Measurements from ENCODE around the gene NUB1.

The NUB1 gene

DNA sequence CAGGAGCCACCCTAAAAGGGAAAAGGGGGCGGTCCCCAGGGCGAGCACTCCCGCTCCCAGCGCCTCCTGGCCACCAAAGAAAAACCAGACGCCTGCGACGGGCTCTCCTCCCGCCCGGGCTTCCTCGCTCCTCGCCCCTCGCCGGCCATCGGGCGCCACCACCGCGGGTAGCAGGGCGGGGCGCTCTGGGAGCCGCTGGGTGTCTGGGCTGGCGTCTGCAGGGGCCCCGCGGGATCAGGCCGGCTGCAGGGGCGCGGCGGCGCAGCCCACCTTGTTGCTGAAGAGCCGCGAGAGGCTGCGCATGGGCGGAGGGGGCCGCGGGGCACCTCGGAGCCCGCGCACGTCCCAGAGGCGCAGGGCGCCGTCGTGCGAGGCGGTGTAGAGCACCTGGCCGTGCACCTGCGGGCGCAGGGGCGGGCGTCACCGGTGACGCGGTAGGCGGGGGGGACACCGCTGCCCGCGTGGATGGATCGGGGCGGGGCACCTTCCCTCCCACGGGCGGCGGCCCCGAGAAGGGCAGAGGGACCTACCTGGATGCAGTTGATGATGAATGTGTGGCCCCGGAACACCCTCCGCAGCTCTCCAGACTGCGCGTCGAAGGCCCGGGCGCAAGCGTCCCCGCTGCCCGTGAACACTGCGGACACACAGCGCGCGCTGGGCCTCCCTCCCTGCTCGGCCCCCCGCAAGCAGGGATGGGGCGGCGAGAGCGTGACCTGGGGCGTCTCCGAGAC lies 39.9 kb downstream of the NUB1 start:
- TF ChIP-seq ZNF274 (IDR thresholded peaks at IDR 0.05; ENCODE audit: low read depth, low read length) = no peak
- H3K4me3 ChIP-seq (ENCODE audit: low read length) = peak overlapping the region; percentile 9; the same call in 1 of the 2 replicates

DNA sequence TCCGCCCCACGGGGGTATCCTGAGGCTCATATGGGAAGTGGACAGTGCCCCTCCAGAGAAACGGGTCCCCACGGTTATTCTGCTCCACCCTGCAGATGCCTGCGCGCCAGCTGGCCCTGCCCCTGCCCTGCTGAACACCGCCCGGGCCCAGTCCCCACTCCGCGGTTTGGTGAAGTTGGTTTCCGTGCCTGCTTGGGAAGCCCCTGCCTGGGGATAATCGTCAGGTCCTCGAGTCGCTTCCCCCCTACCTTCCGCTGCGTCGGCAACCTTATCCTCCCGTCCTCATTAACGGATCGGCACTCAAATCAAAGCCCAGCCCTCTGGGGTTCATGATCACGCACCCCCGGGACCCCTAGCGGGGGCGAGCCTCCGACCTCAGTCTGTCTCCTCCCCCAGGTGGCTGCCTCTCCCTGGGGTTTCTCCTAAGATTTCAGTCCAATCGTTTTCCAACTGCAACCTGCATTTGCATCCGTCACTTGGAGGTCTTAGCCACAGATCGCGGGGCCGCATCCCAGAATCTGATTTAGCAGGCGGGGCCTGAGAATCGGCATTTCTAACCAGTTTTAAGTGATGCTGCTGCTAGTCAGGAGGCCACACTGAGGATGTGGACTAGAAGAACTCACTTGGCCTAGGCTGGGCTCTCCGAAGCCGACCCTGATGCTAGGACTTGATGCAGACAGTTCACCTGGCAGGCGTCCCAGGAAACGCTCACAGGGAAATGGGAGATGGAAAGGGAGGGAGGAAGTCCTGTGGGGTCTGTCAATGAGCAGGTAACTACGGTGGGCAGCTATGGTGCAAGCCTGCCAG lies 40.7 kb downstream of the NUB1 start:
- peak overlapping the region; percentile 9; the same call in 1 of the 2 replicates for H3K4me3 ChIP-seq (ENCODE audit: low read length)
- TF ChIP-seq ZNF274 (IDR thresholded peaks at IDR 0.05; ENCODE audit: low read depth, low read length) = no peak

DNA sequence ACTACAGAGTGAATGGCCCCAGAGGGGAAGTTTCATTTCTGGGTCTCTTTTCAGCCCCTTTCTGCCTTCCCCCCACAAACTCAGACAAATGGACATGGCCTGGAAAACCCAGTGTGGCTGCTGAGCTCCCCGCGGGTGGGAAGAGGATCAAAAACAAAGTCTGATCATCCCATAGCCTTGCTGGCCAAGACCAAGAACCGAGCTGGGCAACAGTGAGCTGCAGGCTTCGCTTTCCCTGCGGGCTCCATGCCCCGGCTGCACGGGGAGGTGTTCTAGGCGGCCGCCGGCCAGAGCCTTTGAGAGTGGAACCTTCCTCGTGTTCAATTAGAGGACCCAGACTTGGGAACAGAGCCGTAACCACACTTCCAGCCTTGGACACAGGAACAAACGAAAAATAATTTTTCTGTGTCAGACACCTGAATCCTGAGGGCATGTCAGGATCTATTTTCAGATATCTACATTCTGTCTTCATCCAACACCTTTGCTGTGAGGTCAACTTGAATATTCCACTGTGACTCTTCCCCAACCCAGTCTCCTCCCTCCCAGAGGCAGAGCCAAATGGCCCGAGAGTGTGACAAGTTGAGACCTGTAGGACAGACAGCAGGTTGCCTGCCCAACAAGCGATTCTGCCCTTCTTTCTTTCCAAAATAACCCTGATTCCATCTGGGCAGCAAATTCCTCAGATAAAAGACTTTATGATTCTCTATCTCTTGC lies 42.2 kb downstream of the NUB1 start:
- no peak overlapping the region for H3K4me3 ChIP-seq (ENCODE audit: low read length)
- no peak for TF ChIP-seq ZNF274 (IDR thresholded peaks at IDR 0.05; ENCODE audit: low read depth, low read length)

DNA sequence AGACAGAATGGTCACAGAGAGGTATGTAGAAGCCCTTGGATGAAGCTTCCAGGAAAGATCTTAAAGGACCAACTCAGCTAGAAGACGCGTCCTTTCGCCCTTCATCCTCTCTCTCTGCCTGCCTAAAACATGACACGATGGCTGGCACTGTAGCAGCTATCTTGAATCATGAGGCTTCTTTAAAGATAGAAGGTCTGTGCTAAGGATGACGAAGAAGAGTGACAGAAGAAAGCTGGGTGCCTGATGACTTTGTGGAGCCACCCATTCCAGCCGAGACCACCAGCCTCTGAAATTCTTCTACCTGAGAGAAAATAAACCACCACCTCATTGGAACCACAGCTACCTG lies 42.7 kb downstream of the NUB1 start:
- TF ChIP-seq ZNF274 (IDR thresholded peaks at IDR 0.05; ENCODE audit: low read depth, low read length) = no peak
- H3K4me3 ChIP-seq (ENCODE audit: low read length) = no peak overlapping the region

DNA sequence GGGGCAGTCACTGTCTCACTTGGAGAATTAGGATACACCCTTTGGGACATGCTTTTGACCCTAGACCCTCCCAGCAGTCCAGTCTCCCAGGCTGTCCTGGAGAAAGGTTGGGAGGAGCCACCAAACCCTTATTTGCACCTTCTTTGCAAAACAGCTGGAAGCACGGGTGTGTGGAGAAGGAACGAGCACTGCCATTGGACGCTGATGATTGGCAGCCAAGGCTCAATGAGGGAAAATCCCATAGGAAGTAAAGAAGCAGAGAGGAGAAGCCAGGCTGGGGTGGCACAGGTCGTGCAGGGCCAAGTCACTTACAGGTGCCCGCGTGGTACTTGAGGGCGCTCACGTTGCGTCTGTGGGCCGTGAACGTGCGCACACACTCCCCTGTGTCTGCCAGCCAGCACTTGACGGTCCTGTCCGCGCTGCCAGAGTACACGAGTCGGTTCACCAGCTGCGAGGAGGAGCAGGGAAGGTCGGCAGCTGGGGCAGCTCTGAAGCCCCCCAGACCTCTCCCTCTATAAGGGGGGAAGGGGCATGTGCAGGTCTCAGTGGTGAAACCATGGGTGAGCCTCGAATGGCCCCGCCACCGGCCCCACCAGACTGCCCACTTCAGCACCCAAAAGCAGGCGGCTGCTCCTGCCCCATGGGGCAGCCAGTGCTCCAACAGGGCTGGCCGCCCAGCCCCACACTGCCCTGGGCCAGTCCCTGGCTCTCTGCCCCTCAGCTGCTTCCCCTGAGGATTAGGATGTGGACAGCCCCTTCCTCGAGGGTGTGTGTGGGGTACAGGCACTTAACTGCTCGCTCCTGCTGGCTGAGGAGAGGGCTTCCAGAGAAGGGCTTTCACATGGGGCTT lies 43.4 kb downstream of the NUB1 start:
- no peak for TF ChIP-seq ZNF274 (IDR thresholded peaks at IDR 0.05; ENCODE audit: low read depth, low read length)
- H3K4me3 ChIP-seq (ENCODE audit: low read length) = no peak overlapping the region

DNA sequence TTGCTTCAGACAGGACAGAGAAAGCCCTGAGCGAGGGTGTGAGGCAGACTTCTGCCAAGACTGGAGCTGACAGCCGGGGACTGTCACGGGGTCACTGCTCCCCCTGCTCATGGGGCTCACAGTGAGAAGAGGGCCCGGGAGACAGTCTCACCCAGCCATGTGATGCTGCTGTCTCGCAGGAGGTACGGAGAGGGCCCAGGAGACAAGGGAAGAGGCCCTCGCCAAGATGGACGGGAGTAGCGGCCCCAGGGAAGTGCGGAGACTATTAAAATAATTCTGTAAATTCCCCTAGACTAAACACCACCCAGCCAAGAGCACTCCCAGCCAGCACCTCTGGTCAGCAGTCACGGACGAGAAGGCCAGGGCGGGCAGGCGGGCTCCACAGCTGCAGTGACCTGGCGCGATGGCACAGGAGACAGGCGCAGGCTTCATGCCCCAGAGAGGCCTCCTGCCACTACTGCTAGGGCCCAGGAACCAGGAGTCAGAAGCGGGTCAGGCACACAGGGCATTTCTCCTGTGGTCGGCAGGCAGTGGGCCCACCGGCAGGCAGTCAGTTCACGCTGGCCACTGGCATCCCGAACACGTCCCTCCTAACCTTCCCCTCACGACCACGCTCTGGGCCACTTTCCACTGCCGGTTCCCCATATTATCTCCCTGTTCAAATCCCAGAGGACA lies 44.2 kb downstream of the NUB1 start:
- H3K4me3 ChIP-seq (ENCODE audit: low read length) = no peak overlapping the region
- no peak for TF ChIP-seq ZNF274 (IDR thresholded peaks at IDR 0.05; ENCODE audit: low read depth, low read length)

DNA sequence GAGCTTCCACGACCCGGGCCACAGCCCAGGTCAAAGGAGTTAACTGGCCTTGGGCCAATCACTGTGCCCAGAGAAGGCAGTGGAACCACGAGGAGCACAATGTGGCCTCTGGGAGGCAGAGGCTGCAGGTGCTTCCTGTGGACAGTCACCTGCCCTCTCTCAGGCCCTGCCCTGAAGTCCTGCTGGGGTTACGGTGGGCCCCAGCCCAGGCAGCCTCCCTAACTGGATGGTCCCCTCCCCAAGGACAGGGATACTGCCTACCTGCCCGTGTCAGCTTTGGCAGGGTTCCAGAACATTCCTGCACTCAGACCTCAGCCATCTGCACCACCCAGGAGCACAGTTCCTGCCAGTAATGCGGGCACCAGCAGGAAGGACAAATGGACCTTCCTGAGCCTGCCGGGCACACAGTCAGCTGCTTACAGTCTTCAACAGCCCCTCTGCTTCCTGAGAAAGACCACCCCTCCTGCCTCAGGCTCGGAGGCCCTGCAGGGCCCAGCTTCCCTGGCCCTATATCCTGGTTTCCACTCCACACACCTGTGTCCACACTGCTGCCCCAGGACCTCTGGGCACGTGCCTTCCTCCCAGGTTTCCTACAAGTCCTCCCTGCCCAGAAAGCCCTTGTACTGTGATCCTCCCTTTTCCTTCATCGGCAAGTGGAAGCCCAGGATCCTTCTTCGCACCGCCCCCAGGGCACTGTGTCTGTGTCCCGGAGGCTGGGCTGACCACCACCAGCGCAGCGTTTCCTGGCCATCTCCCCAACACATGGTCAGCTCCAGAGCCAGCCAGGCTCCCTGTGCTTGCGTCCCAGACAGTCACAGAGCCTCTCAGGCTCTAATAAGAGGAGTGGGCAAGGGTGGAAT lies 44.9 kb downstream of the NUB1 start:
- H3K4me3 ChIP-seq (ENCODE audit: low read length) = no peak overlapping the region
- no peak for TF ChIP-seq ZNF274 (IDR thresholded peaks at IDR 0.05; ENCODE audit: low read depth, low read length)

DNA sequence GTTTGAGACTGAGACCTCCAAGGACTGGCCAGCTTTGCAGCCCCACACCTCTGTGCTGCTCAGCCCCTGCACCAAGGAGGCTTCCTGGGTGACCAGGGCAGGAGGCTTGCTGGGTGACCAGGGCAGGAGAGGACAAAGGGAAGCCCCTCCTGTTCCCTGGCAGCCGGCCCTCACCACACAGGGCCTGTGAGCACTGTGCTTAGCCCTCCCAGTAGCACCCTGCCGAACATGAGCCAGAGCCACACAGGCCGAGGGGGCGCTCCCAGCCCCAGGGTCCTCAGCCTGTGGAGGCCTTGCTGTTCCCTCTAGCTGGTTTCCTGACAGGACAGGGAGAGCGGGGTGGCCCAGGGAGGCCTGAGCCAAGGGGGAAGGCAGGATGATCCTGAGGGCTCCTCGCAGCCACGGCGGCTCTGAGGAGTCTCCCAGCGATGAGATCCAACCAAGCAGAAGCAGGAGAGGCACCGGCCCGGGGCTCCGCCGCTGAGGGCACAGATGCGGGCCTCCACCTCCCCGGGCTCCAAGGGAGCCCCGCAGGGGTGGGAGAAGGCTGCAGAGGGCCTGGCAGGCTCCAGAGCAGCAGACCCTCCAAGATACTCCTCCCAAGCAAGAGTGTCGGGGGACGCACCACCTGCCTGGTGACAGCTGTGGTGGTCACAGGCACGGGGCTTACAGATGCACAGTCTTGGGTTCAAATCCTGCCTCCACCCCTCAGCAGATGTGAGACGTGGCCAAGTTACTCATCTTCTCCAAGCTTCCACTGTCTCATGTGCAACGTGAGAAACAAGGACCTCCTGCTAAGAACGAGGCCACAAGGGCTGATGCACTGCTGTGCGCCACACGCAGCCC lies 45.8 kb downstream of the NUB1 start:
- no peak for TF ChIP-seq ZNF274 (IDR thresholded peaks at IDR 0.05; ENCODE audit: low read depth, low read length)
- H3K4me3 ChIP-seq (ENCODE audit: low read length) = no peak overlapping the region

DNA sequence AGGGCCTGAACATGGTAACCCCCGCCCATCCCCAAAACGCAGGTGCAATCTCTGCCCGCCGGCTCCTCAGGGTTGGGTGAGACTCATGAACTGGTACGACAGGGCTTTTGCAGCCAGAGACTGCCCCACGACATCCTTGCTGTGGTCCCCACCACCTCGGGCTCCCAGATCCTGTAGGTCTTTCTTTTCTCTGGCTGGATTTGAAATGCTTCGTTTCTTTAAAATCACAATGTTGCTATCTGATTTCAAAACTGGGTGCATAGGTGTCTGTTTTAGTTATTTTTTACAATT lies 46.3 kb downstream of the NUB1 start:
- H3K4me3 ChIP-seq (ENCODE audit: low read length) = no peak overlapping the region
- TF ChIP-seq ZNF274 (IDR thresholded peaks at IDR 0.05; ENCODE audit: low read depth, low read length) = no peak

DNA sequence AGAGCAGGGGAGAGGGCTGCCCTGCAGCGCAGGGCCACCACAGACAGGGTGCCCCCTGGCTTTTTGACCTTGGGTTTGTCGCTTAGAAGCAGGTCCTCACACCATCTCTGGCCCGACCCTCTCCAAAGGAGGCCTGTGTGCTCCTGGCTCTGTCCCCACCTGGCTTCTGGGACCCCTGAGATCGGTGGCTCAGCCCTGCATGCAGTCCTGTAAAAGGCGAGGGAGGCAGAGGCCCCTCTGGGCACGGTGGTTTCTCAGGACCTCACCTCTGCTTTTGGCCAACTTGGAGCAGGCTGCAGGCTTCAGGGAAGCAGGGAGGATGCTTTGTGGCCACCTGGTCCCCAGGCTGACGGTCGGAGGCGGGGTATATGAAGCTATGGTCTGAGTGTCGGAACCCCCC lies 46.8 kb downstream of the NUB1 start:
- no peak overlapping the region for H3K4me3 ChIP-seq (ENCODE audit: low read length)
- no peak for TF ChIP-seq ZNF274 (IDR thresholded peaks at IDR 0.05; ENCODE audit: low read depth, low read length)

DNA sequence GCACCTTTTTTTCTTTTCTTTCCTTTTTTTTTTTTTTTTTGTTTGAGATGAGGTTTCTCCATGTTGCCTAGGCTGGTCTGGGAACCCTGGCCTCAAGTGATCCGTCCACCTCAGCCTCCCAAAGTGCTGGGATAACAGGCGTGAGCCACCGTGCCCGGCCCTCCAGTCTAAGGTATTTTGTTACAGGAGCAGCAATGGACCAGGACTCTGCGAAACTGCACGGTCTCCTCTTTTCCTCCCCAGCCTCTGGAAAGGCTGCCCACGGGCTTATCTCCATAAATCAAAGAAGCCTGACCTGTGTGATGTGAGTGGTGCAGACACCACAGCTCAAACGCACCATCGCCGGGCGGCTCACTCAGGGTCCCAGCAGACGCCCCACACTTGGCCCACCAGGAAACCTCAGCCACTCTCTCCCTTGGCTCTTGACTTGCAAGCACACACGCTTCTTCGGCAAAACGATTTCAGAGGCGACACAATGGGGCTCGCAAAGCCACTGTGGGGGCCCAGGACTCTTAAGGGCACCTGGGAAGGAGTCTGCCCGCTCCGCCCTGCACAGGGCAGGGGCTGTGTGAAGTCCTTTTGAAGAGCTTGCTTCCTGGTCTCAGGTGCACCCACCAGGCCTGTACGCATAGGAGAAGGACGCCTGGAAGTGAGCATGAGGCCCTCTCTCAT lies 47.6 kb downstream of the NUB1 start:
- no peak overlapping the region for H3K4me3 ChIP-seq (ENCODE audit: low read length)
- TF ChIP-seq ZNF274 (IDR thresholded peaks at IDR 0.05; ENCODE audit: low read depth, low read length) = no peak
